SU-DHL-6 (cell line): Measurements from ENCODE around the gene C12orf56.

Source experiments
- H2AFZ ChIP-seq: fragments of 200-600 bp; sonication (generic); 2 replicates; pipeline ENCODE4 v1.6.1; 2014; ENCODE audit warnings: low read depth, mild to moderate bottlenecking, moderate library complexity, mixed read lengths, antibody characterized with exemption, low read length; ENCODE audit not compliant: severe bottlenecking
- H3F3A ChIP-seq: fragments of 200-600 bp; shearing (Covaris generic); 2 replicates; pipeline ENCODE4 v1.6.0; 2016; ENCODE audit warnings: antibody characterized with exemption, mild to moderate bottlenecking; ENCODE audit not compliant: insufficient read depth
- H3K27ac ChIP-seq: fragments of 200-600 bp; sonication (generic); 2 replicates; pipeline ENCODE4 v1.5.1; 2016; ENCODE audit warnings: low read depth, mild to moderate bottlenecking, low read length, moderate library complexity, mixed read lengths
- H3K27me3 ChIP-seq: fragments of 200-600 bp; sonication (generic), shearing (Covaris generic); 2 replicates; pipeline ENCODE4 v1.6.0; 2014; ENCODE audit warnings: mild to moderate bottlenecking, low read length
- H3K36me3 ChIP-seq: fragments of 200-600 bp; sonication (generic); 2 replicates; pipeline ENCODE4 v1.6.1; 2014; ENCODE audit warnings: mild to moderate bottlenecking, low read length, mixed read lengths
- H3K4me2 ChIP-seq: fragments of 300-600, 200-600 bp; shearing (Covaris generic), sonication (generic); 2 replicates; pipeline ENCODE4 v1.6.0; 2014; ENCODE audit warnings: low read length, low read depth, mild to moderate bottlenecking; ENCODE audit not compliant: poor library complexity, severe bottlenecking
- H3K4me3 ChIP-seq: fragments of 200-600 bp; sonication (generic); 2 replicates; pipeline ENCODE4 v1.5.1; 2014; ENCODE audit warnings: antibody characterized with exemption, low read length, mild to moderate bottlenecking, mixed read lengths; ENCODE audit not compliant: insufficient read depth, poor library complexity, severe bottlenecking
- H3K79me2 ChIP-seq: fragments of 200-600 bp; sonication (generic); 2 replicates; pipeline ENCODE4 v1.6.1; 2014; ENCODE audit warnings: mild to moderate bottlenecking, low read length, moderate library complexity; ENCODE audit not compliant: insufficient read depth
- H3K9ac ChIP-seq: fragments of 200-600 bp; sonication (generic); 2 replicates; pipeline ENCODE4 v1.7.0; 2014; ENCODE audit warnings: mild to moderate bottlenecking, low read length
- H3K9me2 ChIP-seq: fragments of 200-600 bp; sonication (generic); replicated peaks from 2 replicates; pipeline ENCODE4 v1.6.1; 2014; ENCODE audit warnings: low read length; ENCODE audit not compliant: insufficient read depth
- H3K9me3 ChIP-seq: fragments of 200-600 bp; sonication (generic); 2 replicates; pipeline ENCODE4 v1.6.1; 2014; ENCODE audit warnings: low read length, mixed read lengths; ENCODE audit not compliant: insufficient read depth
- H4K20me1 ChIP-seq: fragments of 200-600 bp; sonication (generic); 2 replicates; pipeline ENCODE4 v1.6.1; 2014; ENCODE audit warnings: low read depth, mild to moderate bottlenecking, antibody characterized with exemption, low read length, moderate library complexity, mixed read lengths
- EZH2phosphoT487 ChIP-seq: fragments of 200-600 bp; sonication (generic), shearing (Covaris generic); conservative IDR thresholded peaks from 2 replicates; pipeline ENCODE4 v1.6.1; 2018; ENCODE audit warnings: mild to moderate bottlenecking, antibody characterized with exemption, low read length, moderate library complexity, mixed read lengths
- TF ChIP-seq, protein P1 (sequence below): fragments of 200-600 bp; sonication (generic); IDR thresholded peaks from one replicate; pipeline ENCODE4 v1.5.1; 2017; ENCODE audit warnings: antibody characterized with exemption, mild to moderate bottlenecking, low read length, moderate library complexity; ENCODE audit not compliant: insufficient read depth, poor library complexity, severe bottlenecking

Gene C12orf56

DNA sequence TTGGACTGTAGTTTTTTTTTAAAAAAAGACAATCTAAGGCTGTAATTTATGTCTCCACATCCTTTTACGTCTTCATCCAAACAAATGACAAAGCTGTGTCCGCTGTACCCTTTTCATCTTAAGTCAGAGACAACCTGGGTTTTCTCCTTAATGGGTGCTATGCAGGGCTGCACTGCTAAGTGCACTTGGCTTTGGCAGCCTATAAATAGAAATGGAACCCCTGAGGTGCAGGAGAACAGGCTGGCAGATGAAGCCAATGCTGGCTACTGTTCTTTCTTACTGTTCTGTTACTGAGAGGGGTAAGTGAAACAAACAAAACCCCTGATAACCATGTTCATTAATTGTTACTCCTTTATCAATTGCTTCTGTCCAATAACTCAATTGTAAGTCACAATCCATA lies 121.4 kb downstream of the C12orf56 start:
- Histone ChIP-seq H3K9ac (no peak overlapping the region), H3K4me3 (no peak overlapping the region), H3K27me3 (no peaks in the 10 kb centered on the region), H3F3A (no peaks in the 10 kb centered on the region), H3K79me2 (no peaks in the 10 kb centered on the region), H3K9me3 (no peaks in the 10 kb centered on the region), H3K4me2 (no peak overlapping the region), H3K9me2 (no peaks in the 10 kb centered on the region), H2AFZ (no peak overlapping the region), H3K27ac (no peak overlapping the region), H3K36me3 (no peaks in the 10 kb centered on the region), H4K20me1 (no peaks in the 10 kb centered on the region)
- TF ChIP-seq, protein P1, sequence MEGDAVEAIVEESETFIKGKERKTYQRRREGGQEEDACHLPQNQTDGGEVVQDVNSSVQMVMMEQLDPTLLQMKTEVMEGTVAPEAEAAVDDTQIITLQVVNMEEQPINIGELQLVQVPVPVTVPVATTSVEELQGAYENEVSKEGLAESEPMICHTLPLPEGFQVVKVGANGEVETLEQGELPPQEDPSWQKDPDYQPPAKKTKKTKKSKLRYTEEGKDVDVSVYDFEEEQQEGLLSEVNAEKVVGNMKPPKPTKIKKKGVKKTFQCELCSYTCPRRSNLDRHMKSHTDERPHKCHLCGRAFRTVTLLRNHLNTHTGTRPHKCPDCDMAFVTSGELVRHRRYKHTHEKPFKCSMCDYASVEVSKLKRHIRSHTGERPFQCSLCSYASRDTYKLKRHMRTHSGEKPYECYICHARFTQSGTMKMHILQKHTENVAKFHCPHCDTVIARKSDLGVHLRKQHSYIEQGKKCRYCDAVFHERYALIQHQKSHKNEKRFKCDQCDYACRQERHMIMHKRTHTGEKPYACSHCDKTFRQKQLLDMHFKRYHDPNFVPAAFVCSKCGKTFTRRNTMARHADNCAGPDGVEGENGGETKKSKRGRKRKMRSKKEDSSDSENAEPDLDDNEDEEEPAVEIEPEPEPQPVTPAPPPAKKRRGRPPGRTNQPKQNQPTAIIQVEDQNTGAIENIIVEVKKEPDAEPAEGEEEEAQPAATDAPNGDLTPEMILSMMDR = no peak
- TF ChIP-seq EZH2phosphoT487 = no peak

DNA sequence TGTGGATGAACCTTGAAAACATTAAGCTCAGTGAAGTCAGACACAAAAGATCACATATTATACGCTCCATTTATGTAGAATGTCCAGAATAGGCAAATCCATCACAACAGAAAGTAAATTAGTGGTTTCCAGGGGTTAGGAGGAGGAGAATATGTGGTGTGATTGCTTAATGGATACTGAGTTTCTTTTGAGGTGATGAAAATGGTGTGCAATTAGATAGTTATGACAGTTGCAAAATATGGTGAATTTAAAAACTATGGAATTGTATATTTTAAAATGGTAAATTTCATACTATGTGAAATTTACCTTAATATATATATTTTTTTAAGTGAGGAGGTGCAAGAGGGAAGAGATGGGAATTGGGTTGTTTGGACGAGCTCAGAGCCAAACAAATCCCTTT lies 122.1 kb downstream of the C12orf56 start:
- H3K4me2 ChIP-seq = no peak overlapping the region
- H3K79me2 ChIP-seq = no peaks in the 10 kb centered on the region
- no peak for TF ChIP-seq EZH2phosphoT487
- TF ChIP-seq, protein P1 = no peak
- no peaks in the 10 kb centered on the region for H3K9me3 ChIP-seq
- H3K36me3 ChIP-seq = no peaks in the 10 kb centered on the region
- H2AFZ ChIP-seq = no peak overlapping the region
- H3K4me3 ChIP-seq = no peak overlapping the region
- H4K20me1 ChIP-seq = no peaks in the 10 kb centered on the region
- H3K27ac ChIP-seq = no peak overlapping the region
- H3F3A ChIP-seq = no peaks in the 10 kb centered on the region
- no peaks in the 10 kb centered on the region for H3K9me2 ChIP-seq
- H3K9ac ChIP-seq = no peak overlapping the region
- H3K27me3 ChIP-seq = no peaks in the 10 kb centered on the region

DNA sequence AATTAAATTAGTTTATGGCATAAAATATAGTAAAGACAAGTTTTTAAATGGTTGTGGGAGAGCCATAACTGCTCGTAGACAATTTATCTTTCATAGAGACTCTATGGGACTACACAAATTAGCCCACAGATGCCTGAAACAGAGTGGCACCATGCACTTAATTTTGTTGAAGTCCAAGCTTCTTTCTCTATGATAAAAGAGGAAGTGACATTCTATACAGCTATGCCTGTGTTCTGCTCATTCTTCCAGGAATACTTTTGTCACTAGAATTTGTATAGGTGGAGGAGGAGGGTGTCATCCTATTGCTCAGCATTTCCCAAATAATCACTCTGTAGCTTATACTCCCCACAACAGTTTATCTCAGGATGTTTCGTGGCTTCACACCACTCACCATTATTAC lies 124.7 kb downstream of the C12orf56 start:
- Histone ChIP-seq H2AFZ (no peak overlapping the region), H3K27ac (no peak overlapping the region), H3K36me3 (no peaks in the 10 kb centered on the region), H3K27me3 (no peaks in the 10 kb centered on the region), H3K4me3 (no peak overlapping the region), H4K20me1 (no peaks in the 10 kb centered on the region), H3F3A (no peaks in the 10 kb centered on the region), H3K9me2 (no peaks in the 10 kb centered on the region), H3K4me2 (no peak overlapping the region), H3K79me2 (no peaks in the 10 kb centered on the region), H3K9ac (no peak overlapping the region), H3K9me3 (no peaks in the 10 kb centered on the region)
- no peak for TF ChIP-seq EZH2phosphoT487
- TF ChIP-seq, protein P1 = no peak

DNA sequence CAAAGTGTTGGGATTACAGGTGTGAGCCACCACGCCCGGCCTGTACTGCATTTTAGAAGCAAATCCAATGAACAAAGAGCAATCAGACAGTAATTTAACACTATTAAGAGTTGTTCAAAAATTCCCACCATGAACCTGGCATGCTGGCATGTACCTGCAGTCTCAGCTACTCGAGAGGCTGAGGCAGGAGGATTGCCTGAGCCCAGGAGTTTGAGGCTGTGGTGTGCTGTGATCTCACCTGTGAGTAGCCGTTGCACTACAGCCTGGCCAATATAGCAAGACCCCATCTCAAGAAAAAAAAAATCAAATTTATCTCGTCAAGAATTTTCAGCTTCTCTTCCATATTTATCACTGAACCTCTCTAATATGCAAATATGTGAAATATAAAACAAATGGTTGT lies 128.7 kb downstream of the C12orf56 start:
- Histone ChIP-seq H3K9me2 (no peaks in the 10 kb centered on the region), H3K4me2 (no peak overlapping the region), H4K20me1 (no peaks in the 10 kb centered on the region), H3K27me3 (no peaks in the 10 kb centered on the region), H3K4me3 (no peak overlapping the region), H3F3A (no peaks in the 10 kb centered on the region), H2AFZ (no peak overlapping the region), H3K9me3 (no peaks in the 10 kb centered on the region), H3K36me3 (no peaks in the 10 kb centered on the region), H3K9ac (no peak overlapping the region), H3K79me2 (no peaks in the 10 kb centered on the region), H3K27ac (no peak overlapping the region)
- no peak for TF ChIP-seq EZH2phosphoT487
- TF ChIP-seq, protein P1 = no peak
